Panc1 (cell line): Measurements from ENCODE around the gene NACC1. TPM values are rescaled to one million over a fixed set of nuclear protein-coding genes. Genes with fewer than 3 reads are reported as not detected.

Experiments
- ATAC-seq: fragments of 200-7000 bp; cut with Tn5 transposase; 2 replicates; pipeline ENCODE4 v1.9.1; 2020; ENCODE audit warnings: mild to moderate bottlenecking, moderate library complexity
- BruUV-seq: library from RNA; stranded (reverse); fragments of 400-500 nt; replicated peaks from 2 replicates; lab custom pipeline; 2021; lab: Mats Ljungman, UMichigan
- CTCF ChIA-PET: fragments of 300-600 bp; sonication (Branson Sonifier 250); formaldehyde crosslinking; loops from one replicate; lab custom pipeline; 2022; ENCODE audit warnings: antibody characterized with exemption; lab: Charles Lee
- POLR2A ChIA-PET: fragments of 300-600 bp; sonication (Branson Sonifier 250); formaldehyde crosslinking; loops from one replicate; lab custom pipeline; 2022; ENCODE audit warnings: antibody characterized with exemption; lab: Charles Lee
- DNase-seq: peaks from one replicate; pipeline ENCODE4 v3.0.0-alpha.2; 2010; ENCODE audit warnings: low read depth, low spot score
- H3K27ac ChIP-seq: 2 replicates; pipeline ENCODE4 v1.5.1; 2011; ENCODE audit warnings: mild to moderate bottlenecking, low read length, inconsistent platforms
- H3K27me3 ChIP-seq: fragments of 200-500 bp; sonication (Bioruptor generic); 2 replicates; pipeline ENCODE4 v1.6.0; 2014; ENCODE audit warnings: low read length, inconsistent platforms; ENCODE audit not compliant: control insufficient read depth, insufficient read depth
- H3K36me3 ChIP-seq: fragments of 200-500 bp; sonication (Bioruptor generic); 2 replicates; pipeline ENCODE4 v1.5.1; 2014; ENCODE audit warnings: inconsistent platforms, mild to moderate bottlenecking, low read length, moderate library complexity; ENCODE audit not compliant: control insufficient read depth, insufficient read depth
- H3K4me1 ChIP-seq: 2 replicates; pipeline ENCODE4 v1.5.1; 2011; ENCODE audit warnings: inconsistent platforms, mild to moderate bottlenecking, low read length, moderate library complexity; ENCODE audit not compliant: control insufficient read depth, insufficient read depth
- H3K4me3 ChIP-seq, 2 experiments: 2 replicates each; pipeline ENCODE4 v1.5.1; 2011 to 2012; ENCODE audit warnings: low read depth in 2 of 2, low read length in 2 of 2, mild to moderate bottlenecking in 2 of 2, inconsistent platforms in 1 of 2, moderate library complexity in 1 of 2
- H3K9me3 ChIP-seq: fragments of 200-500 bp; sonication (Bioruptor generic); 2 replicates; pipeline ENCODE4 v1.5.1; 2014; ENCODE audit warnings: low read depth, mild to moderate bottlenecking, inconsistent platforms, low read length, moderate library complexity; ENCODE audit not compliant: control insufficient read depth, insufficient read depth
- POLR2AphosphoS5 ChIP-seq: IDR thresholded peaks from 2 replicates; pipeline ENCODE4 v1.6.1; 2012; ENCODE audit warnings: mild to moderate bottlenecking, low read depth, low read length, moderate library complexity
- SIN3A ChIP-seq: IDR thresholded peaks from 2 replicates; pipeline ENCODE4 v1.6.1; 2012; ENCODE audit warnings: low read depth, mild to moderate bottlenecking, low read length, moderate library complexity, borderline replicate concordance; ENCODE audit not compliant: insufficient read depth
- TCF7L2 ChIP-seq: IDR thresholded peaks from 2 replicates; pipeline ENCODE4 v1.6.1; 2011; ENCODE audit warnings: mild to moderate bottlenecking, low read depth, low read length, inconsistent platforms
- in situ Hi-C: cut with HindIII; loops from 2 replicates; pipeline ENCODE4 v1.10.0; 2016; ENCODE audit warnings: low sequenced_read_pairs, low pct_unique_long_range_greater_than_20kb
- intact Hi-C: fragments of 100-400 bp; cut with micrococcal nuclease; formaldehyde crosslinking; loops from one replicate; pipeline ENCODE4 v1.10.0; 2022; ENCODE audit not compliant: unreplicated experiment
- total RNA-seq: library from RNA; stranded (reverse); gene quantifications from one replicate; pipeline ENCODE4 v1.2.1, GENCODE V29; 2021; ENCODE audit not compliant: unreplicated experiment
- TF ChIP-seq, protein P1 (sequence below), 2 experiments: IDR thresholded peaks; 2 replicates each; pipeline ENCODE4 v1.6.1; 2011 to 2012; ENCODE audit warnings: low read depth in 2 of 2, control low read depth in 1 of 2, low read length in 1 of 2, mild to moderate bottlenecking in 1 of 2, moderate library complexity in 1 of 2; ENCODE audit not compliant: insufficient read depth in 1 of 2
- TF ChIP-seq, protein P2 (sequence below): fragments of 450-650 bp; IDR thresholded peaks from 2 replicates; pipeline ENCODE4 v1.5.1; 2017; ENCODE audit warnings: mild to moderate bottlenecking

NACC1 gene
- total RNA-seq, 1 experiment from 2014 or later, result 129 TPM

DNA sequence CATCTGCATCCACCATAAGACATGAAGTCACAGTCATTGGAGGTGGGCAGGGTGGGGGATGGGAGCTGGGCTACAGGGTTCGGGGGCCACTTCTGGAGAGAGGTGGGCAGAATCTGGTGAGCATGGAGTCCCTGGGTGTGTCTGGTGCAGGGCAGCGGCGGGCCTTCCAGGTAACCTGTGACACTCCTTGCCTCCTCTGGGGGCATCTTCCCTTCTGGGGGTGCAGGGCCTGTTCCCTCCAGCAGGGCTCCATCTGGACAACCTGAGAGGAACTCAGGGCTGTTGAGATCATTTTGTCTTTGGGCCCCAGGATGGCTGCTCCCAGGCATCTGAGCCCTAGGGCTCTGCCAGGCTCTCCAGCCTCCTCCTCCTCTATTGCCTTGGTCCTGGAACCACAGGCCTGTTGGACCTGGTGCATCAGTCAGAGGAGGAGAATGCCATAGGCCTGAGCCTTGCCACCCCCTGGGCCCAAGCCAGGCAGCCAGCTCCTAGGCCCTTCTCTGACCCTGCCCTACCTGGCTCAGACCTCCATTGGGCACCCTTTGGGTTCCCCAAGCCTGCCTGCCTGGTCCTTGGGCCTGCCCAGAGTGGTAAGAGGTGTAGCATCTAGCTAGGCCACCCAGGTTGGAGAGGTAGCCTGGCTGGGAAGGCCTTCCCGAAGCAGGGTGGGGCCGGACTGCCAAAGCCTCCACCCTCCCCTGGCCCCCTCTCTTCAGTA is 28.8 kb upstream of the NACC1 start:
- H3K4me1 ChIP-seq, result peaks cover 31% of the 10 kb centered on the region
- H3K27me3 ChIP-seq, result no peaks in the 10 kb centered on the region
- intact Hi-C loops (no loop called here), in situ Hi-C loops (no loop called here)
- H3K36me3 ChIP-seq, result no peaks in the 10 kb centered on the region; the same call in 1 of the 2 replicates
- DNase-seq (no peak), ATAC-seq (no peak; the same call in 1 of the 2 replicates)
- no peaks in the 10 kb centered on the region for H3K9me3 ChIP-seq
- ChIA-PET CTCF (no interaction called here), POLR2A (no interaction called here)
- H3K27ac ChIP-seq, result no peak overlapping the region
- BruUV-seq, result no TSS peak
- TF ChIP-seq, protein P1, sequence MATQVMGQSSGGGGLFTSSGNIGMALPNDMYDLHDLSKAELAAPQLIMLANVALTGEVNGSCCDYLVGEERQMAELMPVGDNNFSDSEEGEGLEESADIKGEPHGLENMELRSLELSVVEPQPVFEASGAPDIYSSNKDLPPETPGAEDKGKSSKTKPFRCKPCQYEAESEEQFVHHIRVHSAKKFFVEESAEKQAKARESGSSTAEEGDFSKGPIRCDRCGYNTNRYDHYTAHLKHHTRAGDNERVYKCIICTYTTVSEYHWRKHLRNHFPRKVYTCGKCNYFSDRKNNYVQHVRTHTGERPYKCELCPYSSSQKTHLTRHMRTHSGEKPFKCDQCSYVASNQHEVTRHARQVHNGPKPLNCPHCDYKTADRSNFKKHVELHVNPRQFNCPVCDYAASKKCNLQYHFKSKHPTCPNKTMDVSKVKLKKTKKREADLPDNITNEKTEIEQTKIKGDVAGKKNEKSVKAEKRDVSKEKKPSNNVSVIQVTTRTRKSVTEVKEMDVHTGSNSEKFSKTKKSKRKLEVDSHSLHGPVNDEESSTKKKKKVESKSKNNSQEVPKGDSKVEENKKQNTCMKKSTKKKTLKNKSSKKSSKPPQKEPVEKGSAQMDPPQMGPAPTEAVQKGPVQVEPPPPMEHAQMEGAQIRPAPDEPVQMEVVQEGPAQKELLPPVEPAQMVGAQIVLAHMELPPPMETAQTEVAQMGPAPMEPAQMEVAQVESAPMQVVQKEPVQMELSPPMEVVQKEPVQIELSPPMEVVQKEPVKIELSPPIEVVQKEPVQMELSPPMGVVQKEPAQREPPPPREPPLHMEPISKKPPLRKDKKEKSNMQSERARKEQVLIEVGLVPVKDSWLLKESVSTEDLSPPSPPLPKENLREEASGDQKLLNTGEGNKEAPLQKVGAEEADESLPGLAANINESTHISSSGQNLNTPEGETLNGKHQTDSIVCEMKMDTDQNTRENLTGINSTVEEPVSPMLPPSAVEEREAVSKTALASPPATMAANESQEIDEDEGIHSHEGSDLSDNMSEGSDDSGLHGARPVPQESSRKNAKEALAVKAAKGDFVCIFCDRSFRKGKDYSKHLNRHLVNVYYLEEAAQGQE (IDR thresholded peaks at IDR 0.05; ENCODE audit: insufficient read depth in 1 of 2, low read depth in 2 of 2, low read length in 1 of 2), result no peak
- TF ChIP-seq TCF7L2, result no peak
- TF ChIP-seq, protein P2, sequence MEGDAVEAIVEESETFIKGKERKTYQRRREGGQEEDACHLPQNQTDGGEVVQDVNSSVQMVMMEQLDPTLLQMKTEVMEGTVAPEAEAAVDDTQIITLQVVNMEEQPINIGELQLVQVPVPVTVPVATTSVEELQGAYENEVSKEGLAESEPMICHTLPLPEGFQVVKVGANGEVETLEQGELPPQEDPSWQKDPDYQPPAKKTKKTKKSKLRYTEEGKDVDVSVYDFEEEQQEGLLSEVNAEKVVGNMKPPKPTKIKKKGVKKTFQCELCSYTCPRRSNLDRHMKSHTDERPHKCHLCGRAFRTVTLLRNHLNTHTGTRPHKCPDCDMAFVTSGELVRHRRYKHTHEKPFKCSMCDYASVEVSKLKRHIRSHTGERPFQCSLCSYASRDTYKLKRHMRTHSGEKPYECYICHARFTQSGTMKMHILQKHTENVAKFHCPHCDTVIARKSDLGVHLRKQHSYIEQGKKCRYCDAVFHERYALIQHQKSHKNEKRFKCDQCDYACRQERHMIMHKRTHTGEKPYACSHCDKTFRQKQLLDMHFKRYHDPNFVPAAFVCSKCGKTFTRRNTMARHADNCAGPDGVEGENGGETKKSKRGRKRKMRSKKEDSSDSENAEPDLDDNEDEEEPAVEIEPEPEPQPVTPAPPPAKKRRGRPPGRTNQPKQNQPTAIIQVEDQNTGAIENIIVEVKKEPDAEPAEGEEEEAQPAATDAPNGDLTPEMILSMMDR, result no peak
- no peak for TF ChIP-seq POLR2AphosphoS5
- no peak for TF ChIP-seq SIN3A
- no peak overlapping the region for H3K4me3 ChIP-seq

DNA sequence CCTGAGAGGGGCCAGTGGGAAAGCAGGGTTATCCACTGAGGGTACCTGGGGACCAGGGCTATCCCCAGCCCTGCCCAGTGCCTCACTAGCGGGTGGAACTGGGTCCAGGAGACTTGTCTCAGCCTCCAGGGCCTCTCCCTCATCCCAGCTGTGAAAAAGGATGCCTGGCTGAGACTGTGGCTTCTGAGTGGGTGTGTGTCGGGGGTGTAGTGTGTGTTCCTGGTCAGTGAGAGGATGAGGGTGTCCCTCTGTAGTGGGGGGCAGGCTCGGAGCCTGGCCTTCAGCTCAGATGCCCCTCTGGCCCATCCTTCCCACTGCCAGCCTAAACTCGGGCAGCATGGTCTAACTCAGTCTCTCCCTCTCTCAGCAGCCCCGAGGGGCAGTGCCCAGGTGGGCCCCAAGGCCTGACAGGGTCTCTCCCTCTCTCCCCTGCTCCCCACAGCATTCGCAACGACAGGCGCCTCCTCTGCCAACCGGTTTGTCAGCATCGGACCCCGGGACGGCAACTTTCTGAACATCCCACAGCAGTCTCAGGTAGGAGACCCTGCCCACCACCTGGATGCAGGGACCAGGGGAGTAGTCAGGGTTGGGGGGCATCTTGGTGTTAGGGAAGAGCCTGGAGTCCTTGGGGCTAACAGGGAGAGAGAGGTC is 28.1 kb upstream of the NACC1 start:
- Histone ChIP-seq H3K9me3 (no peaks in the 10 kb centered on the region), H3K4me3 (no peak overlapping the region), H3K36me3 (no peaks in the 10 kb centered on the region; the same call in 1 of the 2 replicates), H3K27me3 (no peaks in the 10 kb centered on the region), H3K4me1 (peaks cover 37% of the 10 kb centered on the region), H3K27ac (no peak overlapping the region)
- intact Hi-C loops (loop anchor here (5.0 to 10.0 kb wide), 2 partner anchors 55 to 113 kb away; no protein-coding TSS in a partner anchor), in situ Hi-C loops (no loop called here)
- ChIA-PET CTCF (no interaction called here), POLR2A (no interaction called here)
- no peak for TF ChIP-seq SIN3A
- TF ChIP-seq, protein P1 (IDR thresholded peaks at IDR 0.05; ENCODE audit: insufficient read depth in 1 of 2, low read depth in 2 of 2, low read length in 1 of 2), result no peak
- no peak for TF ChIP-seq TCF7L2
- TF ChIP-seq, protein P2, result no peak
- TF ChIP-seq POLR2AphosphoS5, result no peak
- no peak for DNase-seq
- ATAC-seq, result no peak
- no TSS peak for BruUV-seq
